Activated CD8-positive, alpha-beta memory T cell treated with anti-CD3 and anti-CD28 coated beads, Interleukin-2, amount 50 U/mL, for 4 hours (primary cell): Measurements from ENCODE around the gene DSEL.
A peak's percentile ranks its signal among the peaks of the same experiment; 100 is the strongest.

ENCODE experiments used
- DNase-seq: peaks from one replicate; pipeline ENCODE4 v3.0.0-alpha.2; 2020

DSEL gene

DNA sequence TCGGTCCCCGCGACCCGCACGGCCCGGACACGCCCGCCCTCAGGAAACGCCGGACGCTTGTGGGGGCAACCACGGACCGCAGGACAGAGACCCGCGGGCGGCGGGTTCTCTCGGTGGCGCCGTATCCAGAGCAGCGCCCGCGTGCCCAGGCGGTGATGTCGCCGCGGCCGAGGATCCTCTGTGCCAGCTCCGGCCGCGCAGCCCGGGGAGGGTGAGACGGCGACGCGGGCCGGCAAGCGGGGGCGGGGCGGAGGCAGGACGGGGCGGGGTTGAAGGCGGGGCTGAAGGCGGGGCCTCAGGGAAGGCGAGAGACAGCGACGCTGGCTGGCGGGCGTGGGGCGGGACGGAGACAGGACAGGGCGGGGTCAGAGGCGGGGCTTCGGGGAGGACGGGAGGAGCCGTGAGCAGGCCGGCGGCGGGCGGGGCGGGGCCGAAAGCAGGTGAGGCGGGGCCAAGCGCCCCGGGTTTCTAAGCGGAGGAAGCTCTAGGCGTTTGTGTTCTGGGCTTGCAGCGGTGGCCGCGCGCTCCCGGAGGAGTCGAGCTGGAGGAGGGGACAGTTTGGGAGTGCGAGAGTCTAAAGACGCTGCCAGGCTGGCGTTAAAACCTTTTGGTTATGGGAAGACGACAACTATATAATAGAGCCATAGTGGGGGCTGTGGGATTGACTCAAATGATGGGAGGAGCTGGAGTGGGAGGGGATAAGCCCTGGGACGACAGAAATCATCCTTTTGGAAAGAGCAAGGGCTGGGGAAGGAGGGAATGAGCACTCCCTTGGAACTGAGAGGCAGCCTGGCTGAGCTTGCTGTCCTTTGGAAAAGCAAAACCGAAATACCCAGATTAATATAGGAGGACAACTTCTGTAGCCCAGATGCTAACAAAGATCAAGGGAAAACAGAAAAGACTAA lies at the start of gene DSEL:
Gene DSEL (minus strand): TSS at position 182 of the 905 bp plus-strand sequence. CDS start 2,112 bp downstream, outside the sequence.
- DNase-seq: peak; percentile 100

DNA sequence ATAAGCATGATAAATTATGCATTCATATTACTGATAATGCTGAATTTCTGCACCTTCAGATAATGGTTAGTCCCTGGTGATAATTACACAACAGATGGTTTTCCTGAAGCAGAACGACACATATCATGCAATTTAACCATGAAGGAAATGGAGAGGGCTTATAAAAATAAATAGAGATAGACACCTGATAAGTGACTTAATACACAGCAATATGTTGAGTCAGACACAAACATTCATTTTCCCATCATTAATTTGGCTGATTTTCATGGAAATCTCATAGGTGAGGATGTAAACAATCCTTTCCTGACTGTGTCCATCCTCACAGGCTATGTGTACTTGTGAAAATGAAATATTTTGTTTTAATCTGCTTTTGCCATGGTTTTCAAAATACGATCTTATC lies 36.9 kb upstream of the DSEL start:
- no peak for DNase-seq

DNA sequence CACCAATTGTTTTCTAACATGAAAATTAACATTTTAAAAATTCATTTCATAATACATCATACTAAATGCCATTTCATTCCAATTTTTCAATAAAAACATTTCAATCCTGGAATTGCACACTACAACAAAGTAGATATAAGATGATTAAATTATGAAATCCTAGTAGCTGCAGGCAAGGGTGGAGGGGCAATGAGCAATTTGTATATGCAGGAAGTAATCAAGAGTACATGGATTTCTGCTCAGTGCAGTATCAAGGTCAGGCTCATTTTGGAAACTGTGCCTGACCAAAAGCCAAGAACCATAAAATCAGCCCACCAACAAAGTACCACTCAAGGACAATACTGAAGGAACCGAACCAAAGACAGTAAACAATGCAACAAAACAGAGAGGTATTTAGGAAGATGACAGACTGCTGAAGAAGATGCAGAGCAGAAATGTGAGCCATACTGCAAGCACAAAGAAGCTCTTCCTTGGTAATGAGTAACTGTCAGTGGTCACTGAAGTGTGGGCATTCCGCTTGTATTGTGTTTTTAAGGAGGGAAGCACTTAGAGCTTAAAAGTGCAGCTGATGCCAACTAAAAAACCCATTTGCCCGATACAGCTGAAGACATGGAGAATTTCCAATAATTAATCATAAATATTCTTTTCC lies 34.5 kb upstream of the DSEL start:
- DNase-seq: no peak

DNA sequence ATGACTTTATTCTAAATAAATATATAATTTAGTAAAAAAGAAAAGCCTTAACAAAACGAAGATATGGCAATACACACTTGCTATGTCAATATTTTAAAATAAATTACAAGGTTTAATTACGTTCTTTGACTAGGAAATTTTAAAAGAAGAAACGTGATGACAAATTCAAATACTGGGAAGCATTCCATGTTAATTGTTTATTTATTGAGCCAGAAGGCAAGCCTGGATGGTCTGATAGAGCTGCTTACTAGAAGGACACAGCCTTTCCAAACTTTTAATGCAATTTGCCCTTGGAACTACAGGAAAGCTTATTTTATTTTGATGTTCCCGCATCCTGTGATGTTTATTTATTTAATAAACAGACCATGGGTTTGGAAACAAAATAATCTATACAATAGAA lies 33.4 kb upstream of the DSEL start:
- no peak for DNase-seq

DNA sequence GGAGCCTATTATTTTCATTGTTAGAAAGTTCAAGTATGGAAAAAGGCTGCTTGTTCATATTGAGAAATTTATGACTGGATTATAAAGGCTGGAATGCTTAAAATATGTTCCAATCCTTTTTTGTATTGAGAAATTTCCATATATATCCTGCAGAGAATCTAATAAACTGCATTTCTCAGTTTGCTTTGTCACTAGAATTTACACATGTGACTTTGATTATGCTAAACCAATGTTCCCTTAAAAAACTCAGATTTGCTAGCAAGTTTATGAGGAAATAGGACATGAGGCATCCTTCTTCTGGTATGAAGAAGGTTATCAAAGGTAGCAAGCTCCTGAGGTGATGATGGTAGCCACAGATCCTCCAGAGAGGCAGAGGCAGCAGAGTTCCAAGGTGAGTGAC lies 29.2 kb upstream of the DSEL start:
- DNase-seq: no peak

DNA sequence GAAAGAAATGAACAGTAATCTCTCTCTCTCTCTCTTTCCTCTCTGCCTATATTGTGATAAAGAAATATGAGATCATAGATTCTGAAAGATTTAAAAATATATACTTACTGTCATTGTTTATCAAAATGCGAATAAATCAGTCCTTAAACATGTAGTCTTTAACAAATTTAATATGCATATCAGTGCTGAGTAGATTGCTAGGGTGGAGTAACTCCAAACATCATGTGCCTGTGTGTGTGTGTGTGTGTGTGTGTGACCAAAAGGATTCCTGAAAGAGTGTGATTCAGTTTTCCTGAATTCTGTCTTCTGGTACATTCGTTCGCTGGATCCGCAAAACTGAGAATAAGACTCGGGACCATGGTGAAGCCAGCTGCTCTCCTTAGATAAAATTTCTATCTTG lies 24.0 kb upstream of the DSEL start:
- no peak for DNase-seq

DNA sequence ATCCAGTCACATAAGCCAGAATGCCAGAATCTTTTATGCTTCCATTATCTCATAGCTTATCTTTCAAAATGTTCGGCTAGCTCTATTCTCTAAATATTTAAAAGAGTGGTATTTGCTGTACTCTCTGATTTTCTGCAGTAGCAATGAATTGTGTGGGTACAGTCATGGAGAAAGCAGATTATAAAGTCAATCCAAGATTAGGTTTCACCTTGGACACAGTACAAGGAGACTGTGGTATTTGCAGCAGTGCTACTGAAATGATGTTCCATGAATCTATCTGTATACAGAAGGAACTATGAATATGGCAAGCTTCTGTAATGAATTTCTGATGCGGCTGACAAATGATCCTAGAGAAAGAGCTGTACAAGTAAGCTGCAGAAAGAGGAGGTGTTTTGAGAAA lies 15.4 kb upstream of the DSEL start:
- no peak for DNase-seq

DNA sequence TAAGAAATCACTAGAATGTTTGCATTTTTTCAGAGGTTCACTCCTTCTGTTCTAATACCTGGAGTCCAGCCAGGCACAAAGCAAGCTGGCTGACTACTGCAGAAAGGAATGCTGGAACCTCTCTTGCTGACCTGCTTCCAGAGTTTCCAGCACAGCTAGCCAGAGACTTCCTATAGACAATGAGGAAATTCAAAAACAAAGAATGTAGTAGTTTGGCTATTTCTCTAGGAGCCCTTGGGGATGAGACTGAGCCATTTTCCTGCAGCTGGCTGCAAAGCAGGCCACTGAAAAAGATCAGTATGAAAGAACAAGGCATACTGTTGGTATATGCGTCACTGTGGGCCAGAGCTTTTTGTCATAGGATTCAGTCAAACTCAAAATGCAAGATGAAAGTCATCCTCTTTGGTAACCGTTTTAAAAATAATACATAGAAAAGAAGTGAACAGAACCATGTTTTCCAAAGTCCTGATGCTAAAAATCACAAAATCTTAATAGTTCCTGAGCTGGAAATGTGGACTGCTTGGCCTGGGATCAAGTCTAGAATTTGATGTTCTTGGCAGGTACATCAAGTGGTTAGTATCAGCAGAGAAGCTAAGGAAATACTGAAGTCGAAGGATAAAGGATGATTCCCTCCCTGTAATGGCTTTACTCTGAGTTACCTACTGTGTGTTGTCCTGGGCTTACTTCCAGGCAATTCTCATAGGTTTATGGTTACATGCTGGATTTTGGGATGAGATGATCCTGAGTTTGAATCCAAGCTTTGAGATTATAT lies 9.0 kb upstream of the DSEL start:
- no peak for DNase-seq

DNA sequence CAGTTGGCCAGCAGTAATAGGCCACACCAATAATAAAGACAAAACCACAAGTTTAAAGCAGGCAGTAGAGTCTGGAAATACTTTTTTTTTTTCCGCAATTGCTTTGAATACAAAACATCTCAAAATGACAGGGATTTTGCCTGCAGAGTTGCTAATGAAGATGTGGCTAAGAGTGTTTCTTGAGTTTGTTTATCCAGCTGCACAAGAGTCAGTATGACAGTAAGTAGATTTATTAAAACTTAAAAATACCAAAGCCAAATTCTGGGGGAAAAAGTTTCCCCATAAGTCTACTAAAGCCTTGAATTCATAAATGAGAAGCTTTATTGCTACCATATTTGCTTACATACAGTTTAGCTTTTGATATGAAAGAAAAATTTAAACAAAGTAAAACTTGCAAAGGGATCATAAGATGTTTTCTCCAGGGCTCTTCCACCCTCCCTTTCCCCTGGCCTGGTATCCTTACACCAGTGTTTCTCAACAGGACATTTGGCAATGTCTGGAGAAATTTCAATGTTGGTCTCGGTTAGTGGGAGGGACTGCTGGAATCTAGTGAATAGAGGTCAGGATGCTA lies 3.9 kb upstream of the DSEL start:
- no peak for DNase-seq

DNA sequence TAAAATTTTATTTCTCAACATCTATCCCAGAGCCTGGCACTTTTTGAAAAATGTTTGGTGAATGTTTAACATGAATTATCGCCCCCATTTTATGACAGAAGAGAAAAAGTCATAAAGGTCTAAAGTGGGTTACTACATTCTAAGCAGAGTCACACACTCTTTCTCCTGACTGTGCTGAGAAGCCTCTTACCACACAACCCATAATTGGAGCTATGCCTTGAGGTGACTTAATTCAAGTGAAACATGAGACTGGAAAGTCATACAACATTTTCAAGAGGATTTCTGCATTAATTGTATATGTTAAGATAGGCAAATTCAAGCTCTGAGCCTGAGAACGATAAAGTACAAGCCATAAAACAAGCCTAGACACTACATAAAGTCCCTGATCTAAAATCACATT lies 3.1 kb upstream of the DSEL start:
- no peak for DNase-seq

DNA sequence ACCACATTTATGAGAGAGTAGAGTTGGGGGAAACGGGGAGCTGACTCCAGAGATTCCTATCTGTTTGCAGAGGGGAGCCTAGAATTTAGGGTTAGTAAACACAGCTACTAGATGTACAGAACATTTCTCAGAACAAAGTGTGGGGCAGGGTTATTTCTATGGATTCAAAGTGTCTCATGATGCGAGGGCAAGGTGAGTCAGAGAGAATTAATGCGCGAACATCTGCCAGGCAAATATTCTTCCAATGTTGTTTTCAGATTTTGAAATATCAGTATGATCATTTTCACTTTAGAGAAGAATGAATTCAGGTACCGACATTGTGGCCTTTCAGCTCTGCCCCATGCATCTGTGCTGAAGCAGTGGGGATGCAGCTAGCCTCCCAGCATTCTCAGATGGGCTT lies 2.0 kb upstream of the DSEL start:
- no peak for DNase-seq

DNA sequence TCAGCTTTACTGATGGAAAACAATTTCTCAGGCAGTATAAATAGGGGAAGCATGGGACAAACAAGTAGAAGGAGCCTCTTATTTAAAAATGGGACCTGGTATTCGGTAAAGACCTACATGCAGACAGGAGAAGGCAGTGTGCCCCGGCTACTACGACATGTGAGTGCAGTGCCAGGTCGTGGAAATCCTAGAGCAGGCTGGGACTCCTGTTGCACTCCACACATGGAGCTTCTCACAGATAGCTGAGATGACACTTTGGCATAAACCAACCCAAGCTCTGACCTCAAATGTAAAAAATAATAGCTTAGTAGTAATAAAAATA lies 885 bp upstream of the DSEL start:
- DNase-seq: no peak

DNA sequence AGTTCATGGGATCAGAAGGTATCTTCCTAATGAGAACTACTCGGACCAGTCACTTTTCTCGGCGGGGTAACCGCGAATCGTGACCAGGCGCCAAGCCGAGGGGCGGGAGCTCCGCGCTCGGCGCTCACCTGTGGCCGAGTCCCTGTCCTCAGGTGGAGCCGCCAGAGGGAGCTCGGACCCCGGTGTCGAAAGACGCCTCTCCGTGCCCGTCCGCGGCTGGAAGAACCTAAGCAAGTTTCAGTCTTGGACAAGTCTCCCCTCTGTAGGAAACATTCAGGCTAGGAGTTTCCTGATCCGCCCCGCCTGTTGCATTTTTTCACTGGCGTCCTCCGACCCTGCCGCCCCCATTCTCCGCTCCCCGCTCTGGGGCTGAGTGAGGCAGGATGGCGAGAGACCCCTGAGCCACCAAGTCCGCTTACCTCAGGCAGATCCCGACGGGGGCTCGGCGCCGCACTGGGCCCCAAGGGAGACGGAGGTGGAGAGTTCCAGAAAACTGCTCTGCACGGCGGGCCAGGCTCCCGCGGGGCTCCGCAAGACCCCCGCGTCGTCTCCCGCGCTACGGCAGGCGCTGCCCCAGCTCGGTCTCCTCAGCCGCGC lies 480 bp downstream of the DSEL start:
- peak; percentile 61 for DNase-seq

DNA sequence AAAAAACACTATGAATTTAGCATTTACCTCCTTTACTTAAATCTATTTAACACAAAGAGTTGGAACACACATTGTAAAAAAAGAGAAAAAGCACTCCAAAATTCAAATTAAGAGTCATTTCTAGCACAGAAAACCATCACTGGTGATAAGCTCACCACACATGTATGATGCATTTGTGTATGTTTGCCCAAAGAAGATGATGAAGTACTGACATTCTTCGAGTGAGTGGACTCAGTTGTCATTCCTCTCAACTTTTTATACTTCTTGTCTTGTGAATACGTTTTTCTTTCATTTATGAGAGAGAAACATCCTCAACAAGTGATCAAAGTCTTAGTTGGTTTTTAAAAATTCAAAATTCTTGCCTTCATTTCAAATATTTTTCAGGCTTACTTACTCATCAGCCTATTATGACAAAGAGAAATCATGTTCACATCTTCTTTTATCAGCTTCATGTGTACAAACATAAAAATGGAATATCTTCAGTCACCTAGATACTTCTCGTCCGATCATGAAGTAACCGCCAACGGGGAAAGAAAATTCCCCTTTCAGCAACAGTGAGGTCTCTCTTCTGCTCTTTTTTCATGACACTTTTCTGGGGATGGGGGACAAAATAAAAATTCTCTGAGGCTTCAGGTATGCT lies 1.5 kb downstream of the DSEL start:
- no peak for DNase-seq

DNA sequence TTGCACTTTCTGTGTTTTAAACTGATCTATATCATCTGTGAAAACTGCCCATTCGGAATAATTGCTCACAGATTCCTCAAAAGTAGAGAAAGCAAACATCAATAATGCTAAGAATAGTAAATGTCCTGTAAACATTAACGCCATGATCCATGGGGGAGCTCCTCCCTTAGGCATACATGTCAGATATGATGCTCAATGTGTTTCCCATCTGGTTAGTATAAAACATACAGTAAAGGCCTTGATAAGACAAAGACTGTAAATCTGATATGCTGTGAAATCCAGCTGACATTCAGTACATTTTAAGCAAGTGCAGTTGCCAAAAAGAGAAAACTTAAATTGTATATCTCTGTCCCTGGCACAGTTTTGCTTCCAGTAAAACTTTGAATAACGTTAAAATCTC lies 2.1 kb downstream of the DSEL start:
- DNase-seq: no peak

DNA sequence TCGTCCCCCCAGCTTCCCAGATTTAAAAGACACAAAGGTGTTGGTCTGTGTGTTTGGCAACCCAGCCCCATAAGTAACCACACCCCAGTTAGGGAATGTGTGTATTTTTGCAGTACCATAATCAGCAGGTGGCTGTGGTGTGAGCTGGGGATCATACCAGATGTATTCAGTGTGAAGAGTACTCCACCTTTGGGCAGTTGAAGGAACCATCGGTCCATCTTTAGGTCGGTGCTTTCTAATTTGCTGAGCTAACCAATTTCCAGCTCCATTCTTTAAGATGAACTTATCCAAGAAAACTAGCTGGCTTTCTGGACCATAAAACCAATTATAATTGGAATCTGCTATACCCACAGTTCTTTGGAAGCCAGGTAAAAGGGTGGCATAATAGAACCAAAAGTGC lies 3.2 kb downstream of the DSEL start:
- DNase-seq: no peak

DNA sequence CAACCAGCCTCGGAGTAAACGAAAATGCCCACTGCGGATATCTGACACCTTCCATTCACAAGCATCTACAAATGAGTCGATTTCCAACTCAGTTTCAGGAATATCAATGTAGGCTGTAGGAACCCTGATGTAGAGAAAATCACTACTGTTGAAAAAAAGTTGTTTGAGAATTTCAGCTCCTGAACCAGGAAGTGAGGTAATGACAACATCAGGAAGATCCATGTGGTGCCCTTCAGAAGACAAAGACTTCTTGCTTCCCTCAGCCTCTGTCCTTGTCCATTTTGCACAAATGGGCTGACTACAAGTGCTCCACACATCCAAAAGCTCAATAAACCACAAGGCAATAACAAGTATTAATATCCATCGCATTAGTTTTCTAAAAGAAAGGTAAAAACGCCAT lies 4.7 kb downstream of the DSEL start:
- DNase-seq: no peak

DNA sequence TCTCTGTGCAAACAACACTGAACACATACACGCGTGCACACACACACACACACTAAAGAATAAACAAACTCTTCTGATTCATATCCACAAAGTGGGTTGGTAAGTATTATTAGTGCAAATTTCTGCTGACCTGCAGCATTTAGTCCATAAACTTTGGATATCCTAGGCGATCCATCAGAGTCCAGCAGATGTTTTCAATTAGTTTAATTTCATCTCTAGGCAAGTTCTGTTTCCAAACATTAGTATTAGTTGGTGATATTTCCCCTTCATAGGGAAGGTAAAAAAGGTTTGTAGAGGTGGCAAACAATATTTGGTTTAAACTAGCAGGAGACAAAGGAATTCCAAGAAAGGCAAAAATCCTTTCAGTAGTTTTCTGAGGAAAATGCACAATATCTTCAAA lies 5.7 kb downstream of the DSEL start:
- DNase-seq: no peak

DNA sequence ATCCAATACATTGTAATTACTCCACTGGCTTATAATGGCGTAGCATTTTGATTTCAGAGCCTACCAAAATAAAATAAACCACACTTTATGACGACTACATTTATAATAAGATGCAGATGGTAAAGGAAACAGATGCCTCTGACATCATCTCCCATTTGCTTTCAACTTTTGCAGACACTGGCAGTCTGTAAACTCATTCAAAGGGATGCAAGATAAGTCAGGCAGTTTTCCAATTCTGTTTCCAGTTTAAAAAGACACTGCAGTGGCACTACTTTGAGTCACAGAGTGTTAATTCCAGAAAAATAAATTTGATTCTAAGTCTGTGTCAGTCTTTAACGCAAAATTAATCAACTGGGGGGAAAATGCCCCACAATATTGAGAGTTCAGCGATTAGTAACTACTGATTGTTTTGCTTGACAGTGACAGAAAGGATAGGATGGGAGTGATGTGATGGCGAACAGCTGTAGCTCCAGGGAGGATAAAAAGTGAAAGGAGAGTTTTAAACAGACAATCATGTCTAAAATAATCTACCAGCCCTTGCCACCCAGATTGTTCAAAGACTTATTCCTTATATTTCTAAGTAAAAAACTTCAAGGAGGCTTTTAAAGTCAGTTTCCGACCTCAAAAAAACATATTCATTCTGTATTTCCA lies 6.7 kb downstream of the DSEL start:
- DNase-seq: no peak

DNA sequence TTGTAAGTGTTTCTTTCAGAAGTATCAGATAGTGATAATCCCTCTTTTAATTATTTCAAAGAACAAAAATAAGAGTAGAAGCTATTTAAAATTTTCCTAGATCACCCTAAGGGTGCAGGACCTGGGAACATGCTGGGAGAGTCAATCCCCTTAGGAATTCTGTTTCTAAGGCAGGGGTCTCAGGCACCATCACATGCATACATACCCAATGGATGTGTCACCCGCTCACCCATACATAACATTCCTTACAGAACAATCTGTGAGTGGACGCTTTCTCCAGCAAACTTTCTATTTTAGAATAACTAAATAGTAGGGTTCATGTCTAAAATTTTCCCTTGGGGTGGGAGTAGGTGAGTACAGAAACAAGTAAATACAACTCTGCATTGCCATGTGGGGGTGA lies 8.4 kb downstream of the DSEL start:
- DNase-seq: no peak

DNA sequence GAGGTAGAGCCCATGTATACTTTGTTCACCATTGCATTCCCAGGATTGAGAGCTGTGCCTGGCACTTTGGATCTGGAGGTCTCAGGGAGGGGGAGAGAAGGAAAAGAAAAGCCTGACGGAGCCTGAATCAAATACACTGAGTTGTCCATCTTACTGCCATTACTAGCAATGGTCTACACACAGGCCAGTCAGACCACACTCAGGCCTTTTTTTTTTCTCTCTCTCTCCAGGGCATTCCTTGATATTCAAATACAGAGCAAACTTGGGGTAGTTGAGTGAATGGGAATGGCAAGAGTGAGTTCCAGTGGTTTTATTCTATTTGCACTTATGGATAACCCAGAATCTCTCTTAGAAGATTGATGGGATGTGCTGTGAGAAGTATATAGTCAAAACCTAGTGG lies 11.8 kb downstream of the DSEL start:
- no peak for DNase-seq
